ENCODE measurements around the gene SLC25A13. TPM values are rescaled to one million over a fixed set of nuclear protein-coding genes. Genes with fewer than 3 reads are reported as not detected.
"Not testable (repeated sequence)": the region's sequence is repeated elsewhere in the genome, so short reads cannot be mapped to it uniquely, and the experiment has no call there.

SLC25A13 gene
- polyA plus RNA-seq, 1 donor, result 47.9 TPM

- DNase-seq, result no peak
These were observed 20.9 kb downstream of the SLC25A13 start for GRCh38 chr7:96300986-96301385.

- DNase-seq, result no peak
These were observed 21.4 kb downstream of the SLC25A13 start for GRCh38 chr7:96300502-96300901.

GRCh38 chr7:96299496-96299895 lies 22.4 kb downstream of the SLC25A13 start:
- DNase-seq, result no peak

- no peak for DNase-seq
These were observed 24.0 kb downstream of the SLC25A13 start for GRCh38 chr7:96297876-96298275.

- not testable (repeated sequence) for DNase-seq
These were observed 24.5 kb downstream of the SLC25A13 start for GRCh38 chr7:96297446-96297845.

GRCh38 chr7:96293911-96294310 lies 28.0 kb downstream of the SLC25A13 start:
- not testable (repeated sequence) for DNase-seq

- DNase-seq, result no peak
These were observed 34.3 kb downstream of the SLC25A13 start for GRCh38 chr7:96287559-96287958.

GRCh38 chr7:96287132-96287531 lies 34.8 kb downstream of the SLC25A13 start:
- no peak for DNase-seq

- DNase-seq, result no peak
These were observed 36.3 kb downstream of the SLC25A13 start for GRCh38 chr7:96285579-96285978.

GRCh38 chr7:96284835-96285234 lies 37.1 kb downstream of the SLC25A13 start:
- DNase-seq, result no peak

GRCh38 chr7:96284240-96284639 lies 37.7 kb downstream of the SLC25A13 start:
- no peak for DNase-seq

GRCh38 chr7:96282835-96283234 lies 39.1 kb downstream of the SLC25A13 start:
- DNase-seq, result no peak

- no peak for DNase-seq
These were observed 44.0 kb downstream of the SLC25A13 start for GRCh38 chr7:96277921-96278320.

- no peak for DNase-seq
These were observed 45.9 kb downstream of the SLC25A13 start for GRCh38 chr7:96276019-96276418.

- DNase-seq, result no peak
These were observed 48.2 kb downstream of the SLC25A13 start for GRCh38 chr7:96273716-96274115.

- DNase-seq, result no peak
These were observed 52.5 kb downstream of the SLC25A13 start for GRCh38 chr7:96269246-96269994.

- DNase-seq, result no peak
These were observed 55.3 kb downstream of the SLC25A13 start for GRCh38 chr7:96266580-96266979.

- no peak for DNase-seq
These were observed 55.9 kb downstream of the SLC25A13 start for GRCh38 chr7:96266015-96266414.

GRCh38 chr7:96253964-96254363 lies 67.9 kb downstream of the SLC25A13 start:
- DNase-seq, result no peak

- no peak for DNase-seq
These were observed 68.5 kb downstream of the SLC25A13 start for GRCh38 chr7:96253441-96253840.

- no peak for DNase-seq
These were observed 71.0 kb downstream of the SLC25A13 start for GRCh38 chr7:96250776-96251361.

GRCh38 chr7:96248405-96248804 lies 73.5 kb downstream of the SLC25A13 start:
- no peak for DNase-seq

GRCh38 chr7:96246919-96247318 lies 75.0 kb downstream of the SLC25A13 start:
- no peak for DNase-seq

- no peak for DNase-seq
These were observed 77.0 kb downstream of the SLC25A13 start for GRCh38 chr7:96244992-96245292.

All from left kidney (tissue), 2 donors.